ENCODE measurements around the gene FAN1.

The FAN1 gene

DNA sequence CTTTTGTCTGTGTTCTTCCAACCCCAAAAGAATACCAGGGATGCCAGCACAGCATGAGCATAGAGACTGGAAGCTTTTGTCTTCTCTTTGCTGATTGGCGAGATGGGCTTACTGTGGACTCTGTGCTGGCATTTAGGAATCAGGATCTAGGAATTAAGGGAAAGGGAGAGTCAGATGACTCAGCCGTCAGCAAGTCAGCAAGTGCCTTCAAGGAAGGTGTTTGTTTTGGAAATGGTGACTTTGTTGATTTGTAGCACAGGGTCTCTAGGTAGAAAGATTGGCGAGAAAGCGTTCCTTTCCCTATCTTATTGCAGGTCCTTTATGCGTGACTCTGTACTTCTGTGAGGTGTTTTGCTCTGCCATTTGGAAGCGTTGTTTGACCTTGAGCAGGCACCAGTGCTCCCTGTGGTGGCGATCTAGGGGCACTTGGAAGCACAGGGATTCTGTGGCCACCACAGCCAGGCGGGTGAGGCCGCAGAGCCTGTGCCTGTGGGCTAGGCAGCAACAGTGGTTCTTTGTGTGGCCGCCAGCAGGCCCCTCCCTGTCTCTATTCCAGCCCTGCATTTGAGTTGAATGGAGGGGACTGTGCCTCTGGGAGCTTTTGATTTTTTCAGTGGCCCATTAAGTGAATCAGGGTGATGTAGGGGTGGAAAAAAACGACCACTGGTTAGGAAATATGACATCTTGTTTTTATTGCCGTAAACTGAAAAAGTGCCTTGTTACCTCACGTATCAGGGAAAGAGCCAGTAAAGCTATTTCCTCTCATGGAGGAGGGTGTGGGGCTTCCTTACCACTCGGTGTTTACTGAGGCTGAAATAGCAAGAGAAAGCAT is 19.0 kb downstream of the FAN1 start:
- no peak overlapping the region for H3K9ac ChIP-seq (ENCODE audit: low read length)
- peaks cover 44% of the 10 kb centered on the region for H3K36me3 ChIP-seq (ENCODE audit: control insufficient read depth, insufficient read depth, low read length)
- peak overlapping the region; percentile 12 for H3K27ac ChIP-seq (ENCODE audit: low read depth, low read length)
- no peaks in the 10 kb centered on the region for H3K27me3 ChIP-seq (ENCODE audit: control insufficient read depth, insufficient read depth, low read length)
- no peaks in the 10 kb centered on the region for H3K4me1 ChIP-seq (ENCODE audit: control insufficient read depth, insufficient read depth, low read length)
- no peak overlapping the region for H3K4me3 ChIP-seq (ENCODE audit: low read length)

DNA sequence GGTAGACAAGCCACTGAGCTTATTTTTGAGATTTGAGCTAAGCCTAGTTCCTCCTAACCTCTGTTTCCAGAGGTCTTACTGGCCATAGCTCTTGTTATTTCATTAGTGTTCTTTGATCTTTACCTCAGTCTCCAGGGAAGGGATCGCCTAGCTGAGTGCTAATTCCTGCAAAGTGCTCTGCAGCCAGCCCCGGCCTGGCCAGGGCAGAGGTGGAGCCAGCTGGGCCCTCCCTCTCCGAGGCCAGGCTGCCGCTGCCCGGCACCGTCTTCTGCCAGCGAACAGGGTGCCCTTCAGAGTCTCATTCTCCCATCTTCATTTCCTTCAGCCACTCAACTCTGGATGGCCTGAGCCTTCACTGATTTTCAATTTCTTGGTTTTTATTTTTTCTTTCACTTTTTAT is 19.7 kb downstream of the FAN1 start:
- Histone ChIP-seq H3K27me3 (ENCODE audit: control insufficient read depth, insufficient read depth, low read length) (no peaks in the 10 kb centered on the region), H3K9ac (ENCODE audit: low read length) (no peak overlapping the region), H3K27ac (ENCODE audit: low read depth, low read length) (no peak overlapping the region)

DNA sequence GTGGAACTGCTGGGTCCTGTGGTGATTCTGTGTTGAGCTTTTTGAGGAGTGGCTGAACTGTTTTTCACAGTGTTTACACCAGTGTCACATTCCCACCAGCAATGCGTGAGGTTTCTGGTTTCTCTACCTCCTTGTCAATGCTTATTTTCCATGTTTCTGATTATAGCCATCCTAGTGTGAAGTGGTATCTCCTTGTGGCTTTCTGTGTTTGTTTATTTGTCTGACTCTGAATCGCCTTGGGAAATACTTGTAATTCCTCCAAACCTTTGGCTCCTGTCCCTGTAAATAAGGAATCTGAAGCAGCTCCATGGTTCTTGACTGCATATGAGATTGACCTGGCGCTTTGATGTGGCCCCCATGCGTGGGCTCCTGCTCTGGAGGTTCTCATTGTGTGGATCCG is 20.6 kb downstream of the FAN1 start:
- Histone ChIP-seq H3K27me3 (ENCODE audit: control insufficient read depth, insufficient read depth, low read length) (no peaks in the 10 kb centered on the region), H3K27ac (ENCODE audit: low read depth, low read length) (no peak overlapping the region), H3K4me3 (ENCODE audit: low read length) (no peak overlapping the region), H3K9ac (ENCODE audit: low read length) (no peak overlapping the region), H3K4me1 (ENCODE audit: control insufficient read depth, insufficient read depth, low read length) (no peaks in the 10 kb centered on the region), H3K36me3 (ENCODE audit: control insufficient read depth, insufficient read depth, low read length) (peaks cover 47% of the 10 kb centered on the region)

More for the DNA sequence above, 19.7 kb downstream of the FAN1 start:
- Histone ChIP-seq H3K36me3 (ENCODE audit: control insufficient read depth, insufficient read depth, low read length) (peaks cover 42% of the 10 kb centered on the region), H3K4me3 (ENCODE audit: low read length) (no peak overlapping the region), H3K4me1 (ENCODE audit: control insufficient read depth, insufficient read depth, low read length) (no peaks in the 10 kb centered on the region)

DNA sequence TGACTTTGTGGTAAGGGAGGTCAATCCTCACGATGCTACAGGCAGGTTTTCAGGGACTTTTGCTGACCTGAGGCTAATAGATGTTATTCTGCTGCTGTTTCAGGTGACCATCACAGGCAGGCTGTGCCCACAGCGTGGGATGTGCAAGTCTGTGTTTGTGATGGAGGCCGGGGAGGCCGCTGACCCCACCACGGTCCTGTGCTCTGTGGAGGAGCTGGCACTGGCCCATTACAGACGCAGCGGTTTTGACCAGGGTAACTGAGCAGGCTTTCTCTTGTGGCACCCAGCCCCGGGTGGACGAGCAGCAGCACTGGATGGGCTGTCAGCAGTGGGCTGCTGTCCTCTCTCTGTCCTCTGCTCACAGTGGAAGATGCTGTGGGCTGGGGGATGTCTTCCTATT is 22.0 kb downstream of the FAN1 start:
- Histone ChIP-seq H3K9ac (ENCODE audit: low read length) (no peak overlapping the region), H3K4me1 (ENCODE audit: control insufficient read depth, insufficient read depth, low read length) (no peaks in the 10 kb centered on the region), H3K27ac (ENCODE audit: low read depth, low read length) (no peak overlapping the region), H3K4me3 (ENCODE audit: low read length) (no peak overlapping the region), H3K27me3 (ENCODE audit: control insufficient read depth, insufficient read depth, low read length) (no peaks in the 10 kb centered on the region), H3K36me3 (ENCODE audit: control insufficient read depth, insufficient read depth, low read length) (peaks cover 47% of the 10 kb centered on the region)

DNA sequence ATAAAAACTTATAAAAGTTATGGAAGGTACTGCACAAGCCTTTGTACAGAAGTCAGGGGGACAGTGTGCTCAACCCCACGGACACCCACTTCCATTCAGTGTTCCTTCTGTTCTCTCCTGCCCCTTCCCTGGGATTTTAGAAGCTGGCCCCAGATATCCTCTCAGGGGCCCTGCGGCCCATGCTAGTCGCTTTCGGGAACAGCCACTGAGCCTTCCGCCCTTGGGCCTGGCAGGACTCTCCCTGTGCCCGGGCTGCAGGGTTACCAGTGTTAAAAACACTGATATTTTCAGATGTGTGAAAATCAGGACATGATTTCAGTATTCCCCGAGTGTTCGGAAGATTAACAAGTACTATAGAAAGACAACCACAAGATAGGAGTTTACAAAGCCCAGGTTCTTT is 22.4 kb downstream of the FAN1 start:
- Histone ChIP-seq H3K27me3 (ENCODE audit: control insufficient read depth, insufficient read depth, low read length) (no peaks in the 10 kb centered on the region), H3K9ac (ENCODE audit: low read length) (no peak overlapping the region), H3K4me3 (ENCODE audit: low read length) (no peak overlapping the region), H3K36me3 (ENCODE audit: control insufficient read depth, insufficient read depth, low read length) (peaks cover 47% of the 10 kb centered on the region), H3K4me1 (ENCODE audit: control insufficient read depth, insufficient read depth, low read length) (no peaks in the 10 kb centered on the region), H3K27ac (ENCODE audit: low read depth, low read length) (no peak overlapping the region)

DNA sequence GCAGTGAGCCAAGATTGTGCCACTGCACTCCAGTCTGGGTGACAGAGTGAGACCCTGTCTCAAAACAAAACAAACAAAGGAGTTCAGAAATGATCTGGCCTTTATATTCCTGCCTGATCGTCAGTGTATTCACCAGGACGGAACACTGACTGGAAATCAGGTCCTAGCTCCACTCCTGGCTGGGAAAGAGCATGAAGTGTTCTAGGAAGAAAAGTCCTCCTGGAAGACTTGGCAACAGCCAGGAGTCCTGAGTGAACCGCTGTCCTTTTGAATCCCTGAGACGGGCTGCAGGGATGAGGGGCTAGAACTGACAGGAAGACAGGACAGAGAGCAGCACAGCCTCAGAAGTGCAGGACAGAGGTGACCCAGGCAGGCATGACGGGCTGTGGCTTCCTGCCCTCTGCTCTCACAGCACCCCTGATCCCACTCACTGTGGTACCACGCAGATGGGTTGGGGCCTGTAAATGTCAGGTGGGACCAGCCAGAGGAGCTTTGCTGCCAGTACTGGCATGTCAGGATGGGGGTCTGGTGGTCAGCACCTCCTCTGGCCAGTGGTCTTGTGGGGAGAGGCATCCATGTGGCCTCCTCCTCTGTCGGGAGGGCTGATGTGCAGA is 23.5 kb downstream of the FAN1 start:
- Histone ChIP-seq H3K4me1 (ENCODE audit: control insufficient read depth, insufficient read depth, low read length) (no peaks in the 10 kb centered on the region), H3K4me3 (ENCODE audit: low read length) (no peak overlapping the region), H3K36me3 (ENCODE audit: control insufficient read depth, insufficient read depth, low read length) (peaks cover 47% of the 10 kb centered on the region), H3K9ac (ENCODE audit: low read length) (no peak overlapping the region), H3K27ac (ENCODE audit: low read depth, low read length) (no peak overlapping the region), H3K27me3 (ENCODE audit: control insufficient read depth, insufficient read depth, low read length) (no peaks in the 10 kb centered on the region)

DNA sequence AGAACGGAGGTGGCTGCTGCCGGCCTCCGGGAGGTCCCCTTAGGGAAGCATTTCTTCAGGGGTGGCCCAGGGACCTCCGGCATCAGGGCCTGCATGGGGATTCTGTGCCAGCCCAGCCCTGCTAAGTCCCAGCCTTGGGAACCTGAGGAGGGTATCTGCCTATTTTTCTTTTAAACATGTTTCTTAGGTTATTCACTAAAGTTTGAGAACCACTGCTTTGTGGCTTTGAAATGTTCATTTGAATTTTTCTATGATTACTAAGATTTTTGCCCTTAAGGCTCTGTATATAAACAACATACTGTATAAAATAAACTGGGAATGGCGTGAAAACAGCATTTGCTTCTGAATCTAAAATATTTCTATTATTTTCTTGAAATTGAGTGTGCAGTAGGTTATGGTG is 24.4 kb downstream of the FAN1 start:
- Histone ChIP-seq H3K4me3 (ENCODE audit: low read length) (no peak overlapping the region), H3K27me3 (ENCODE audit: control insufficient read depth, insufficient read depth, low read length) (no peaks in the 10 kb centered on the region), H3K27ac (ENCODE audit: low read depth, low read length) (no peak overlapping the region), H3K4me1 (ENCODE audit: control insufficient read depth, insufficient read depth, low read length) (no peaks in the 10 kb centered on the region), H3K9ac (ENCODE audit: low read length) (no peak overlapping the region), H3K36me3 (ENCODE audit: control insufficient read depth, insufficient read depth, low read length) (peaks cover 39% of the 10 kb centered on the region)

DNA sequence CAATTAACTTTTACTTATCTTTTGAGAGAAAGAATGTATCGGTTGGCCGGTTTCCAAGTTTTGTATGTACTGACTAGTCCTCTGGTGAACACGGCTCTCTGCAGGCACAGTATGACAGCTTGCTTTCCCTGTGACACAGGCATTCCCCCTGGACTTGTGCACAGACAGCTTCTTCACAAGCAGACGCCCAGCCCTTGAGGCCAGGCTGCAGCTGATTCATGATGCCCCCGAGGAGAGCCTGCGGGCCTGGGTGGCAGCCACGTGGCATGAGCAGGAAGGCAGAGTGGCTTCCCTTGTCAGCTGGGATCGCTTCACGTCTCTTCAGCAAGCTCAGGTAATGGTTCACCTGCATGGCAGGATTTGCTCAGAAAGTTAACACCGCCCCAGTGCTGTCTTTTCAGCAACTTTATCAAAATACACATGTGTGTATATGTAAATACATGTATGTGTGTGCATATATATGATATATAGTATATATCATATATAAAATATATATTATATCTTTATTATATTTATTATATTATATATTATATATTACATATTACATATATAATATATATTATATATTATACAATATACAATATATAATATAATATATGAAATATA is 25.5 kb downstream of the FAN1 start:
- peaks cover 30% of the 10 kb centered on the region for H3K36me3 ChIP-seq (ENCODE audit: control insufficient read depth, insufficient read depth, low read length)
- no peak overlapping the region for H3K4me3 ChIP-seq (ENCODE audit: low read length)
- no peak overlapping the region for H3K27ac ChIP-seq (ENCODE audit: low read depth, low read length)
- no peak overlapping the region for H3K9ac ChIP-seq (ENCODE audit: low read length)
- no peaks in the 10 kb centered on the region for H3K27me3 ChIP-seq (ENCODE audit: control insufficient read depth, insufficient read depth, low read length)
- H3K4me1 ChIP-seq (ENCODE audit: control insufficient read depth, insufficient read depth, low read length), result no peaks in the 10 kb centered on the region

DNA sequence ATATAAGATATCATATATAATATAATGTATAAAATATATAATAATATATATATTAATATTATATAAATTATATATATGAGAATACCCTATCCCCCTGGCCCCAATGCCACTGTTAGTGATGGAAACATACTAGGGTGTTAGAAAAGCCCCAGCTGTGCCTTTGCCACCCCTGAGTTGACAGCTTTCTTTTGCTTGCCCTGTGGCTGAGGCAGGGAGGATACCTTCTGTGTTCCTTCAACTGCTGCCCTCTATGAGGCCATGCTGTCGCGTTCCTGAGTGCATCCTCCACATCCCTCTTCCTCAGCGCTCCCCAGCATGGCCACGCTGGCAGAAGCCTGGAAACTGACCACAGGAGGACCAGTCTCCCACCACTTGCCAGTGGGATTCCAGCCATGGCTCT is 26.3 kb downstream of the FAN1 start:
- no peak overlapping the region for H3K9ac ChIP-seq (ENCODE audit: low read length)
- peaks cover 29% of the 10 kb centered on the region for H3K36me3 ChIP-seq (ENCODE audit: control insufficient read depth, insufficient read depth, low read length)
- no peaks in the 10 kb centered on the region for H3K4me1 ChIP-seq (ENCODE audit: control insufficient read depth, insufficient read depth, low read length)
- H3K27me3 ChIP-seq (ENCODE audit: control insufficient read depth, insufficient read depth, low read length), result no peaks in the 10 kb centered on the region
- H3K4me3 ChIP-seq (ENCODE audit: low read length), result no peak overlapping the region
- no peak overlapping the region for H3K27ac ChIP-seq (ENCODE audit: low read depth, low read length)

DNA sequence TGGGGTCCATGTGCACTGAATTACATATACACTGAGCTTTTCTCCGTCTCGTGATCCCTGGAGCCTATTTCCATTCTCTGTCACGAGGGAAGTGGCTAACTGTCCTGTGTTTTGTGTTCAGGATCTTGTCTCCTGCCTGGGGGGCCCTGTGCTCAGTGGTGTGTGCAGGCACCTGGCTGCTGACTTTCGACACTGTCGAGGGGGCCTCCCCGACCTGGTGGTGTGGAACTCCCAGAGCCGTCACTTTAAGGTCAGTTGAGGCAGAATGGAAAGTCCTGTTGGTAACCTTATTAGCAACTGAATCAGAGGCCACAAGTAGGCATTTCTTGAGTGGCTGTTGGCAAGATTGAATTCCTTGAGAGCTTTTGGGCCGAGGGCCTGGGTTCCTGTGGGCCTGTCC is 26.7 kb downstream of the FAN1 start:
- H3K4me3 ChIP-seq (ENCODE audit: low read length), result no peak overlapping the region
- no peak overlapping the region for H3K9ac ChIP-seq (ENCODE audit: low read length)
- peaks cover 25% of the 10 kb centered on the region for H3K36me3 ChIP-seq (ENCODE audit: control insufficient read depth, insufficient read depth, low read length)
- no peak overlapping the region for H3K27ac ChIP-seq (ENCODE audit: low read depth, low read length)
- no peaks in the 10 kb centered on the region for H3K27me3 ChIP-seq (ENCODE audit: control insufficient read depth, insufficient read depth, low read length)
- no peaks in the 10 kb centered on the region for H3K4me1 ChIP-seq (ENCODE audit: control insufficient read depth, insufficient read depth, low read length)

DNA sequence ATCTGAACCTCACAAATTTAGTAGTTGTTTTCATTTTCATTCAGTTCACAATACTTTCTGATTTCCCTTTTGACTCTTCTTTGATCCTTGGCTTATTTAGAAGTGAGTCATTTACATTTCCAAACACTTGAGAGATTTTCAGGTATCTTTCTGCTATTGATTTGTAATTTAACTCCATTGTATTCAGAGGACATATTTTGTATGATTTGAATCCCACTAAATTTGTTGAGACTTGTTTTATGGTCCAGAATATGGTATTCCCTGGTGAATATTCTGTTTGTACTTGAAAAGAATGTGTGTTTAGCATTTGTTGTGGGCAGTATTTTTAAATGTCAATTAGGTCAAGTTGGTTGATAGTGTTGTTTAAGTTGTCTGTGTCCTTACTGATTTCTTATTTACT is 29.6 kb downstream of the FAN1 start:
- no peaks in the 10 kb centered on the region for H3K27me3 ChIP-seq (ENCODE audit: control insufficient read depth, insufficient read depth, low read length)
- no peaks in the 10 kb centered on the region for H3K4me1 ChIP-seq (ENCODE audit: control insufficient read depth, insufficient read depth, low read length)
- no peak overlapping the region for H3K27ac ChIP-seq (ENCODE audit: low read depth, low read length)
- no peak overlapping the region for H3K4me3 ChIP-seq (ENCODE audit: low read length)
- H3K36me3 ChIP-seq (ENCODE audit: control insufficient read depth, insufficient read depth, low read length), result peaks cover 15% of the 10 kb centered on the region
- no peak overlapping the region for H3K9ac ChIP-seq (ENCODE audit: low read length)

DNA sequence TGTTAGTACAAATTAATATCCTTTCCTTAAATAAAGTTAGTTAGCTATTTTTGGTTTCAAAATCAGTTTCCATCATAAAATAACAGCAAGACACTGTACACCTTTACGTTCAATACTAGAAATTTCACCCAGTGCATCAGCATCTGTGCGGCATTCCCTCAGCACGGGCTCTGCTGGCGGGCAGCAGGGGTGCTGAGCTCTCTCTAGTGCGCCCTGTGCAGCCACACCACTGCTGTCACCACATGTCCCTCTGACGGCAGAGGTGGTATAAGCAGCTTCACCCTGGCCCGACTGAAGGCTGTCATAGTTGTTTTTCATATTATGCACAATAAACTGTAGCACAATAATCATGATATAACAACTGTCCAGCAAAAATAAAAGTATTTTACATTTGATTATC is 35.4 kb downstream of the FAN1 start:
- no peak overlapping the region for H3K9ac ChIP-seq (ENCODE audit: low read length)
- no peak overlapping the region for H3K4me3 ChIP-seq (ENCODE audit: low read length)
- H3K27ac ChIP-seq (ENCODE audit: low read depth, low read length), result no peak overlapping the region
- peaks cover 33% of the 10 kb centered on the region for H3K36me3 ChIP-seq (ENCODE audit: control insufficient read depth, insufficient read depth, low read length)
- H3K4me1 ChIP-seq (ENCODE audit: control insufficient read depth, insufficient read depth, low read length), result no peaks in the 10 kb centered on the region
- no peaks in the 10 kb centered on the region for H3K27me3 ChIP-seq (ENCODE audit: control insufficient read depth, insufficient read depth, low read length)

Data from rectal smooth muscle tissue (tissue), 1 donor.